22Rv1 (cell line): ENCODE data around the gene RAB3IL1.

Experiments used
- ZFX ChIP-seq: fragments of 450-650 bp; IDR thresholded peaks from 2 replicates; pipeline ENCODE4 v1.6.1; 2017; ENCODE audit warnings: antibody characterized with exemption, borderline replicate concordance
- TF ChIP-seq, protein P1 (sequence below): fragments of 450-650 bp; IDR thresholded peaks from 2 replicates; pipeline ENCODE4 v1.5.1; 2017; ENCODE audit warnings: mild to moderate bottlenecking

- TF ChIP-seq, protein P1, sequence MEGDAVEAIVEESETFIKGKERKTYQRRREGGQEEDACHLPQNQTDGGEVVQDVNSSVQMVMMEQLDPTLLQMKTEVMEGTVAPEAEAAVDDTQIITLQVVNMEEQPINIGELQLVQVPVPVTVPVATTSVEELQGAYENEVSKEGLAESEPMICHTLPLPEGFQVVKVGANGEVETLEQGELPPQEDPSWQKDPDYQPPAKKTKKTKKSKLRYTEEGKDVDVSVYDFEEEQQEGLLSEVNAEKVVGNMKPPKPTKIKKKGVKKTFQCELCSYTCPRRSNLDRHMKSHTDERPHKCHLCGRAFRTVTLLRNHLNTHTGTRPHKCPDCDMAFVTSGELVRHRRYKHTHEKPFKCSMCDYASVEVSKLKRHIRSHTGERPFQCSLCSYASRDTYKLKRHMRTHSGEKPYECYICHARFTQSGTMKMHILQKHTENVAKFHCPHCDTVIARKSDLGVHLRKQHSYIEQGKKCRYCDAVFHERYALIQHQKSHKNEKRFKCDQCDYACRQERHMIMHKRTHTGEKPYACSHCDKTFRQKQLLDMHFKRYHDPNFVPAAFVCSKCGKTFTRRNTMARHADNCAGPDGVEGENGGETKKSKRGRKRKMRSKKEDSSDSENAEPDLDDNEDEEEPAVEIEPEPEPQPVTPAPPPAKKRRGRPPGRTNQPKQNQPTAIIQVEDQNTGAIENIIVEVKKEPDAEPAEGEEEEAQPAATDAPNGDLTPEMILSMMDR, result no peak
- no peak for TF ChIP-seq ZFX
Measured at GRCh38 chr11:61860054-61860903, 57.1 kb downstream of the RAB3IL1 start.
